GM15510 (cell line): ENCODE results near the gene SHROOM4.

ENCODE experiments used
- POLR2A ChIP-seq: IDR thresholded peaks from 3 replicates; pipeline ENCODE4 v1.6.1; 2011; ENCODE audit warnings: borderline replicate concordance; ENCODE audit not compliant: insufficient read length; ENCODE audit errors: extremely low read depth

SHROOM4 gene

DNA sequence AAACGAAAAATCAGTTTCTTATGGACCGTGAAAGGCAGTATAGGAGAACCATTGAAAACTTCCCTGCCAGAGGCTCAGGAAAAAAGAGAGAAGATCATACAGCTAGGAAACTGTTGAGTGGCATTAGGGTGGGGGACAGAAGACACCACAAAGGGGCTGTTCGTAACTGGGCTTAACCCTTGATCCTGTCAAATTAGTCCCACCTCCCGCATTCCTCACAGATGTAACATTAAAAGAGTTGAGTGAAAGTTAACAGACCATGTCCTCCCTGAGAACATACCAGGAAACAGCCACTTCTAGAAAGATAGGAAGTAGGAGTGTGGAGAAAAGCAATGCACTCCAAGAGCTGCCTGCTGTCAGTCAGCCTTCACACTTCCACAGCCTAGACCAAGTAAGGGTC is 8.7 kb downstream of the SHROOM4 start:
- TF ChIP-seq POLR2A: no peak

DNA sequence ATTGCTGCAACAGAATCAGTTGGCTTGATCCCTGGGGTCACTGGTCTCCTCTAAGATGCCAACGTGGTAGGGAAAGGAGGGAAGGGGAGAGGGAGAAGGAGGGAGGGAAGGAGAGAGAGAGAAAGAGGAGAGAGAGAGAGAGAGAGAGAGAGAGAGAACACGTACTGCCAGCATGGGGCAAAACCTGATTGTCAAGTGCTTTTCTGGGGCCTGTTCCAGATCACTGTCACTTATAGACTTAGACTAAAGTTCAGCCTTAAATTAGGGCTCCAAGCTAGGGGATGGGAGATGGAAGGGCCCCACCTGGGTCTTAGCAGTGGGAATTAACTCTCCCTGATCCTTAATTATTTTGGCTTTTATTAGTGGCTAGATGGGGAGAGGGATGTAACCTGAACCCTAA is 12.9 kb downstream of the SHROOM4 start:
- no peak for TF ChIP-seq POLR2A

DNA sequence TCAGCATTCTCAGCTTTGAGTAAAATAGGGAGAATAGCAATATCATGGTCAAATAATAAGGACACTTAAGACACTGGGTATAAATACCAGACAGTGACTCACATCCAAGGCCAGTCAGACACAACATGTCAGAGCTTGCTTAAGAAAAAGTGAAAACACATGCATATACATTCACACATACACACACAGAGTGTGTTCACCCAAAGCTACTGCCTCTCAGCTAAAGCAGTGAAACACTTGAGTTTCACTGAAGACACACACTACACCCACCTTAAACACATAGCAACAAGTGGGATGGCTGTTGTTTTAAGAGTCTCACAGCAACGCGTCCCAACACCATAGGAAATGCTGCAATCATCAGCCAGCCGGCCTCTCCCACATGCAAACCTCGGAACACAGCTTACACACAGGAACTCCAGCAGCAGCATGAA is 14.4 kb downstream of the SHROOM4 start:
- no peak for TF ChIP-seq POLR2A

DNA sequence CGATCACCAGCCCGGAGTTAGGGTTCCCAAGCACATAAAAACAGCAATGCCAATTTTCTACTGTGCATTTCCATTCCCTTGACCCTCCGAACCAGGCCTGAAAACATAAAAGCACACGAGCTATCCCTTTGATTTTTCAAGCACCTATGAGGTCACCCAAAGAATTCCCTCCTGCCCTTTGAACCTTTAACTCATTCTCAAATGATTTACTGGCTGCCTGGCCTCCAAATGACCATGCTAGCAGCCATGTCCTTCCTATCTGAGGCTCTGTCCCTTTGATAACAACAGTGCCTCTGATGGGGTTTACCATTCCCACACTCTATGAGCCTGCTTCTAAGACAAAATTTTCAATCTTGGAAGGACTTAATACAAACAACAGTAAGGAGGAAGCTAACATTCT is 15.2 kb downstream of the SHROOM4 start:
- TF ChIP-seq POLR2A: no peak

DNA sequence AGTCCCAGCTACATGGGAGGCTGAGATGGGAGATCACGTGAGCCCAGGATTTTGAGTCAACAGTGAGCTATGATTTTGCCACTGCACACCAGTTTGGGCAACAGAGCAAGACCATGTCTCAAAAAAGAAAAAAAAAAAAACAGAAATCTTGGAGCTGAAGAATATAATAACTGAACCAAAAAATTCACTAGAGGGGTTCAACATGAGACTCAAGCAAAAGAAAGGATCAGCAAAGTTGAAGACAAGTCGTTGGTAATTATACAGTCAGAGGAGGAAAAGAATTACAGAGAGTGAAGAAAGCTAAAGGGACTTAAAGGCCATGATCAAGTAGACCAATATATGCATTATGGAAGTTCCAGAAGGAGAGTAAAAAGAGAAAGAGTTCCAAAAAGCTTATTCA is 26.9 kb downstream of the SHROOM4 start:
- TF ChIP-seq POLR2A: no peak

DNA sequence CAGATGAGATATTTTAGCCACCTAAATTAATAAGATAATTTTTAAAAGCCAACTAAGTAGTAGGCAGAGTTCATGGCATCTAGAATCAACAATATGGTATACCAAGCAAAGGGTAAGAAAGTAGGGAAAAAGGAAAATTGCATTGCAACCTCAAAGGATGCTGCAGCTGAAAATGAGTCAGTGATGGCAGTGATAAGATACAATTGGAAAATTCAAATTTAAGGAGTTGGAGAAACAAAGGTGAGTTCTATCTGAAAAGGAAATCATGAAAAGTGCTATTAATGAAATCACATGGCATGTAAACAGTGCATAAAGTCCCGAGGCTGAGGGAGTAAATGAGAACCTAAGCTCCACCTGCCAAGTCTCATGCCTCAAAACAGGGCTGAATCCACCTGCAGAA is 33.9 kb downstream of the SHROOM4 start:
- TF ChIP-seq POLR2A: no peak

DNA sequence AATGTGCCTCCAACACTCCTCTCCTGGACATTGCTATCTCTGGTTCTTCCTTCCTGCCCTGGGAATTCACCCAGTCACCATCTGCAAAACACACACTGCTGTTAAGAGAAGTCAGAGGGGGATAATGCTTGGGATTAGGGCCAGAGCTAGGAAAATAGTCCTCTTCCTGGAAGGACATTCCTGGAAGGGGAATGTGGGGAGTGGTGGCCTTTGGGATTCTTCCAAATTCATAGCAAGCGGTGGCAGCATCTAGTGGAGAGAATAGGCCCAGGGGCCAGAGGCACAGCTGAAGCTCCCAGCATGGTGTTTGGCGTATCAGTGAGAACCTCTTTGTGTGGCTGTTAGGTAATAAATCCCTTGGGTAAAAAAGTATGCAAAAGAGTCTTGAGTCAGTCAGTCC is 34.3 kb downstream of the SHROOM4 start:
- no peak for TF ChIP-seq POLR2A

DNA sequence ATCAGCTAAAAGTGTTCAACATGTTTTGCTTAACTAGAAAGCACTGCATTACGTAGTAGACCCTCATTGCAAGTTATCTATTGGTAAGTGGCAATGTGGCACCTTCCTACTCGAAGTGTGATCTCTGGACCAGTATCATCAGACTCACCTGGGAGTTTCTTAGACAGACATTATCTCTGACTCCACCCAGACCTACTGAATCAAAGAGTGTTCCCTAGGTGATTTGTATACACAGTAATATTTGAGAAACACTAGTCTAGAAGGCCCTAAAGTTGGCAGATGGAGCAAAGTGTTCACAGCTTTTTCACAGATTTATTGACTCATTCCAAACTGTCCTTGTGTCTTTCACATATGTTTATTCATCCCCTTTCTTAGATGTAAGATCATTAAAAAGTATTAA is 35.7 kb downstream of the SHROOM4 start:
- no peak for TF ChIP-seq POLR2A

DNA sequence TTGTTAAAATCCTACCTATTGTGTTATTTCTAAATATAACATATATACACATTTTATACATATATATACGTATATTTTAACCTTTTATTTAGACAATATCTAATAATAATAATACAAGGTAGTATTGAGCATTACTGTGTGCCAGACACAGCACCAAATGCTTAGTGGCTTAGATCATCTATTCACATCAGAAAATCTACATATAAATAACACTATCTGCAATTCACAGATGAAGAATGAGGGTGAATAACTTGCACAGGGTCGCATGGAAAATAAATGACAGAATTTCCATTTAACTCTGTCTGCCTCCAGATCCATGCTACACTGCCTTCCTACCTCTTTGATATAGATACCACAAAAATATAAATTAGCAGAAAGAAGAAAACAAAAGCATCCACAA is 37.7 kb downstream of the SHROOM4 start:
- no peak for TF ChIP-seq POLR2A

DNA sequence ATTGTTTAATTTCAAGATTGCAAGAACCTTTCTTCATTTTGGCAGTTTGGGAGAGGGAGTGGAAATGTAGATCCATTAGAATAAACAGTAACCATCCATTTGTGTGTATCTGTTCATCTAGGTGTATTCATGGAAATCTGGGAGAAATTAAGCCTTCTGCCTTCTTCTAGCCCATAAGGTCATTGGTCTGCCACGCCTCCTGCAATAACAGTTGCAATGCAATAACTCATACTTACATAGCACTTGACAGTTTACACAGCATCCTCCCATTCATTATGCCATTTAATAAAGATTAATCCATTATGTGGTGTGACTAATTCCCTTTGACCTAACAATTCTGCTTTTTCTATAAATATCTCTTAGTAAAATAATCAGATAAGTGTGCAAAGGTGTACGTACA is 42.6 kb downstream of the SHROOM4 start:
- no peak for TF ChIP-seq POLR2A

DNA sequence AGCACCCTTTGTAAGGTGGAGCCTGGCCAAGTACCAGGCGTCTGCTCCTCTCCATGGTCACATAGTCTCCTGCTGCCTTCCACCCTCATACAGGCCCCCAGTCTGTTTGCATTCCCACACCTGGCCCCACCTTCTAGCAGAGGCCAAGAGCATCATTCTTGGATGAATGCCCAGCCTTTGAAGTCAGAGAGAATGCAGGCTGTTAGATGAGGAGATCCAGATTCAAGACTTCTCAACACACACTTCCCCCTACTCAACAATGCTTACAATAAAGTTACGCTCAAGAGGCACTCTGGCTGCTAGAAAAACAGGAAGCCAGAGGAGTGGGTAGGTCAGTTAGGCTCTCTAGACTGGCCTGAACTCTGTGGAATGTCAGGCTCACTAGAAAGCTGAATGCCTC is 43.3 kb downstream of the SHROOM4 start:
- TF ChIP-seq POLR2A: no peak

DNA sequence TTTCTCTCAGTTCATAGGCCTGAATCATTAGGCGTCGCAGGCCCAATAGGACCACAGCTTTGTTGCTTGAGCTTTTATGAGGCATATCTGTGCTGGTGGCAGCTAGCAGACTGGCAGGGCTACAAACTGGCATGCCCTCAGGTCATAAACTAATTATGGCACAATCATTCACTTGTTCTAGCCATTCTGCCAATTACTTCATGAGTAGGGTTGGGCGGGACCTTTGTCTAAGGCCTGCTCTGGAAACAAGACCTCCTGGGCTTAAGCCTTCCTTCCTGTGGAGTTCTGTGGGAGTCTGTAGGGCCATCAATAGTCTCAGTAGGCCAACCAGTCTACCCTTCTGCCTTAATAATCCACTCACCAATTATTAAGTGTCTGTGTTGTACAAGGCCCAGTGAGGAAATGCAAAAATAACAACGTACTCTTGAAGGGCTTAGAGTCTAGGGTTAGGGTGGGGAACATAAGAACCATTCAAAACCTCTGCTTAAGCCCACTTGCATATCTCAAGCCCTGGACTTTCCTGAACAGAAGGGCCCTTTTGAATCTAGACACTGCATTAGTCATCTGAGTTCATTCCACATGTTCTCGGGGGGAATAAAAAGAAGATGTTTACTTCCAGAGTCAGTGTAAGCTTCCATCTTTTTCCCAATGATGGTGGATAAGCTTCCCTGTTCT is 44.5 kb downstream of the SHROOM4 start:
- TF ChIP-seq POLR2A: no peak

DNA sequence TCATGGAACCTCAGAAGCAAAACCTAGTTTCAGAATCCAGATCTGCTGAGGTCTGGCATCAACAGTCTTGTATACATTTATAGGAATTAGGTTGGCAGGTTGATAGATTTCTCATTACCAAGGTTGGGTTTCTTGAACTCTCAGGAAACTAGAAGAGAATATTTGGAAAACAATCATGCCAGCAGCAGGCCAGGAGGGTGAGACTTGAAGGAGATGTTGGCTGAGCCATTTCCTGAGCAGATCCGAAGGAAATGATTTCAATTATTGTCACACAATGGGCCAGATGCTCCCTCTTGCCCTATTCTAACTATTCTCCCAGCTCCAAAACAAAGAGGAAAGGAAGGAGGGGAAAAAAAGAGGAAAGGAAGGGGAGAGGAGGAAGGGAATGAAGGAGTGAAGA is 45.2 kb downstream of the SHROOM4 start:
- no peak for TF ChIP-seq POLR2A

DNA sequence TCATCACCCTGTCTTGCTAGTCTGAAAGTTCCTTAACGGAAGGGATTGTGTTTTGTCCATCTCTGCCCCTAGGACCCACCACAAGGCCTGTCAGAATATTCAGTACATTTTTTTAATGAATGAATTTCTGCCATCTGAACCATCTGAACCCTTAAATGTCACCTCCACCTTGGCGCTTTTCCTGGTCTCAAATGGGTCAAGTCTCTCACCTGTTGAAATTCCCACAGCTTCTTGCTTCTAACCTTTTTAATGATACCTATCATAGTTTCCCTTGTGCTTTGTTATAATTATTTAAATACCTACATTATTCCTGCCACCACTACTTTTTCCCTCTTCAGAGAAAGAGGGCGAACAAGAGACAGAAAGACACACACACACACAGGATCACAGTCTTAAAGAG is 48.0 kb downstream of the SHROOM4 start:
- TF ChIP-seq POLR2A: no peak

DNA sequence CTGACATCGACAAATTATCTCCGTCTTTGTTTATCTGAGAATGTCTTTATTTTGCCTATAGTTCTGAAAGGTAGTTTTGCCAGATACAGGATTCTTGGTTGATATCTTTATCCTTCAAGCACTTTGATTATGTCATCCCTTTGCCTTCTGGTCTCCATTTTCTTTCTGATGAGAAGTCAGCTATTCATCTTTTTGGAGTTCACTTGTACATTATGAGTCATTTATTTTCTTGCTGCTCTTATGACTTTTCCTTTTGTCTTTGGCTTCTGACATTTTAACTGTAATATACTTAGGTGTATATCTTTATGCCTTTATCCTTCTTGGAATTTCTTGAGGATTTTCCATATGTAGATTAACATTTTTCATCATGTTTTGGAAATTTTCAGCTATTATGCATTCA is 51.4 kb downstream of the SHROOM4 start:
- TF ChIP-seq POLR2A: no peak

DNA sequence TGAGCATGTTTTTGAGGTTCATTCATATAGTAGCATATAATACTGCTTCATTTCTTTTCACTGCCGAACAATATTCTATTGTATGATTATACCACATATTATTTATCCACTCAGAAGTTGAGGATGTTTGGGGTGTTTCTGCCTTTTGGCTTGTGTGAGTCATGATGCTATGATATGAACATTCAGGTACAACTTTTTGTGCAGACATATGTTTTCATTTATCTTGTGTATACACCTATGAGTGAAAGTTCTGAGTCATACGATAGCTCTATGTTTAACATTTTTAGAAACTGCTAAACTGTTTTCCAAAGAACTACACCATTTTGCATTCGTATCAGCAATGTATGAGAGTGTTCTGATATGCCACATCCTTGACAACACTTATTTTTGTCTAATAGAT is 57.7 kb downstream of the SHROOM4 start:
- no peak for TF ChIP-seq POLR2A

DNA sequence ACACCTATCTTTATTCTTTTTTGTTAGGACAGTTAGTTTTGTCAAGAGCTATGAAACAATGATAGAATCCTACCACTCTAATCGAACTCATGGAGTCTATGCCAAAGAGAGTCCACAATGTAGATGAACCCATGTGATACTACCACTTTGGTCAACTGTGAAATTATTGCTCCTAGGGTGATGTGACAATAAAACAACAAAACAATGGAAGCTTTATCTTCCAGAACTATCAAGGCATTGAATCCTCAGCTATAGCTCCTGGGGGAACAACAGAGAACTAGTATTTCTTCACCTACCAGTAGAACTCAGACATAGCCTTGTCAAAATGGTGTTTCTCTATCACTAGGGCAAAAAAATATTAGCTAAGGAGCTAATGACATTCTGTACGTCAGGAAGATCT is 62.9 kb downstream of the SHROOM4 start:
- no peak for TF ChIP-seq POLR2A
